Effector memory CD4-positive, alpha-beta T cell (primary cell): Measurements from ENCODE around the gene BRWD1.
"Not testable (repeated sequence)": the region's sequence is repeated elsewhere in the genome, so short reads cannot be mapped to it uniquely, and the experiment has no call there.

Experiments used
- DNase-seq, 3 donors: peaks; one replicate each; pipeline ENCODE4 v3.0.0-alpha.2; 2020
- H3K27ac ChIP-seq: 2 replicates; pipeline ENCODE4 v1.7.0; 2013; ENCODE audit warnings: mild to moderate bottlenecking, low read length, moderate library complexity; ENCODE audit not compliant: insufficient read depth, poor library complexity, severe bottlenecking
- H3K27me3 ChIP-seq: replicated peaks from 2 replicates; pipeline ENCODE4 v1.7.0; 2013; ENCODE audit warnings: mild to moderate bottlenecking, low read length; ENCODE audit not compliant: insufficient read depth, control insufficient read depth, poor library complexity, severe bottlenecking
- H3K36me3 ChIP-seq: 2 replicates; pipeline ENCODE4 v1.7.0; 2013; ENCODE audit warnings: mild to moderate bottlenecking, low read length, moderate library complexity; ENCODE audit not compliant: control insufficient read depth, insufficient read depth
- H3K4me1 ChIP-seq: 2 replicates; pipeline ENCODE4 v1.7.0; 2013; ENCODE audit warnings: low read length, mild to moderate bottlenecking; ENCODE audit not compliant: control insufficient read depth, insufficient read depth, poor library complexity, severe bottlenecking
- H3K4me3 ChIP-seq: 2 replicates; pipeline ENCODE4 v1.7.0; 2013; ENCODE audit warnings: low read length, low read depth, mild to moderate bottlenecking; ENCODE audit not compliant: insufficient read depth, poor library complexity, severe bottlenecking
- H3K9me3 ChIP-seq: 2 replicates; pipeline ENCODE4 v1.7.0; 2013; ENCODE audit warnings: mild to moderate bottlenecking, low read length, moderate library complexity; ENCODE audit not compliant: control insufficient read depth

Gene BRWD1

GRCh38 chr21:39224930-39225329 lies 88.5 kb downstream of the BRWD1 start:
- Histone ChIP-seq H3K4me1 (no peaks in the 10 kb centered on the region), H3K27ac (no peak overlapping the region), H3K4me3 (no peak overlapping the region), H3K36me3 (peaks cover 13% of the 10 kb centered on the region), H3K9me3 (no peaks in the 10 kb centered on the region), H3K27me3 (no peaks in the 10 kb centered on the region)
- DNase-seq, result no peak

GRCh38 chr21:39221997-39222486 lies 91.4 kb downstream of the BRWD1 start:
- Histone ChIP-seq H3K27me3 (no peaks in the 10 kb centered on the region), H3K36me3 (peaks cover 26% of the 10 kb centered on the region), H3K4me1 (no peaks in the 10 kb centered on the region), H3K27ac (no peak overlapping the region), H3K9me3 (no peaks in the 10 kb centered on the region), H3K4me3 (no peak overlapping the region)
- DNase-seq, result no peak

- Histone ChIP-seq H3K36me3 (peaks cover 26% of the 10 kb centered on the region), H3K27me3 (no peaks in the 10 kb centered on the region), H3K4me3 (no peak overlapping the region), H3K4me1 (no peaks in the 10 kb centered on the region), H3K27ac (no peak overlapping the region), H3K9me3 (no peaks in the 10 kb centered on the region)
- DNase-seq, result no peak
These were observed 92.0 kb downstream of the BRWD1 start for GRCh38 chr21:39221282-39221996.

- H3K36me3 ChIP-seq, result peaks cover 26% of the 10 kb centered on the region
- not testable (repeated sequence) for H3K4me1 ChIP-seq, H3K27ac ChIP-seq, H3K27me3 ChIP-seq, H3K4me3 ChIP-seq, H3K9me3 ChIP-seq, DNase-seq
These were observed 92.6 kb downstream of the BRWD1 start for GRCh38 chr21:39220875-39221274.

- Histone ChIP-seq H3K36me3 (peaks cover 26% of the 10 kb centered on the region), H3K4me3 (no peak overlapping the region), H3K27ac (no peak overlapping the region), H3K4me1 (no peaks in the 10 kb centered on the region), H3K9me3 (no peaks in the 10 kb centered on the region), H3K27me3 (no peaks in the 10 kb centered on the region)
- DNase-seq, result no peak
These were observed 93.3 kb downstream of the BRWD1 start for GRCh38 chr21:39220150-39220549.

GRCh38 chr21:39218082-39218409 lies 95.4 kb downstream of the BRWD1 start:
- Histone ChIP-seq H3K4me3 (no peak overlapping the region), H3K4me1 (no peaks in the 10 kb centered on the region), H3K9me3 (no peaks in the 10 kb centered on the region), H3K36me3 (peaks cover 28% of the 10 kb centered on the region), H3K27me3 (no peaks in the 10 kb centered on the region), H3K27ac (no peak overlapping the region)
- DNase-seq, result no peak

GRCh38 chr21:39217356-39218081 lies 95.9 kb downstream of the BRWD1 start:
- no peak overlapping the region for H3K4me3 ChIP-seq
- DNase-seq, result no peak
- no peaks in the 10 kb centered on the region for H3K4me1 ChIP-seq
- H3K36me3 ChIP-seq, result peaks cover 28% of the 10 kb centered on the region
- no peak overlapping the region for H3K27ac ChIP-seq
- no peaks in the 10 kb centered on the region for H3K27me3 ChIP-seq
- no peaks in the 10 kb centered on the region for H3K9me3 ChIP-seq

GRCh38 chr21:39216290-39216689 lies 97.1 kb downstream of the BRWD1 start:
- no peak overlapping the region for H3K27ac ChIP-seq
- H3K9me3 ChIP-seq, result no peaks in the 10 kb centered on the region
- no peaks in the 10 kb centered on the region for H3K27me3 ChIP-seq
- H3K4me1 ChIP-seq, result no peaks in the 10 kb centered on the region
- H3K4me3 ChIP-seq, result no peak overlapping the region
- no peak for DNase-seq
- H3K36me3 ChIP-seq, result peaks cover 25% of the 10 kb centered on the region

GRCh38 chr21:39215078-39215477 lies 98.4 kb downstream of the BRWD1 start:
- no peak overlapping the region for H3K4me3 ChIP-seq
- no peaks in the 10 kb centered on the region for H3K4me1 ChIP-seq
- H3K27ac ChIP-seq, result no peak overlapping the region
- H3K9me3 ChIP-seq, result no peaks in the 10 kb centered on the region
- no peaks in the 10 kb centered on the region for H3K27me3 ChIP-seq
- DNase-seq, result no peak
- H3K36me3 ChIP-seq, result peaks cover 21% of the 10 kb centered on the region

- no peak for DNase-seq
- Histone ChIP-seq H3K4me3 (no peak overlapping the region), H3K36me3 (peaks cover 14% of the 10 kb centered on the region), H3K27ac (no peak overlapping the region), H3K4me1 (no peaks in the 10 kb centered on the region), H3K27me3 (no peaks in the 10 kb centered on the region), H3K9me3 (no peaks in the 10 kb centered on the region)
These were observed 104.1 kb downstream of the BRWD1 start for GRCh38 chr21:39209334-39209688.
